HPDE6-E6E7 (cell line): ENCODE results near the gene TRABD2B.
"Not testable (repeated sequence)": the region's sequence is repeated elsewhere in the genome, so short reads cannot be mapped to it uniquely, and the experiment has no call there.

Experiments
- DNase-seq: peaks from one replicate; pipeline ENCODE4 v3.0.0; 2011; ENCODE audit warnings: missing footprints; ENCODE audit errors: extremely low spot score

The TRABD2B gene

DNA sequence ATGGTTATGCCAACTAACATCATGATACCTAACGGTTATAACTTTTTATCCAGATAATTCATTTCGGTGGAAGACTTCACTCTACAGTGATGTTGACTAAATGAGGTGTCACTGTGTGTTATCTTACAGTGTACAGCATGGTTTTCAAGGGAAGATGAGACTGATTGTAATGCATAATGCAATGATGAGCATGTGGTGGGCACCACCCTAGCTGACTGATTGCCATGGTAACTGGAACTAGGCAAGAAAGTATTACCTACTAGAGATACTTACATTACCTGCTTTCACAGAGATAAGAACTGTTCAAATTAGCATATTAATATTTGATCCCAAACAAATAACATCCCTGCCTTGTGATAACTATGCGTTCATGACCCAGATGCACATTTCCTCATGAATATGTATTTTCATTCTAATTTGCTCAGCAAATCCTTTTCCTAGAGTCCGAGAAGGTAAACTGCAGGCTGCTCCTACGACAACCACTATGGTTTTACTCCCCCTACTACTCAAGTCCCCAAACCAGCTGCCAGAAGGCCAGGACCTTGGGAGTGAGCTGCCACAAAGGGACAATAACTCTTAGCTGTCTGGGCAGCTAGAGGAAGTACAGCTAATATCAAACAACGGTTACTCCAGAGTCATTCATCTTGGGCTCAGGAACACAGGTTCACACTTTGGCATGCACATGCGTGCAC lies 29.2 kb downstream of the TRABD2B start:
- no peak for DNase-seq

DNA sequence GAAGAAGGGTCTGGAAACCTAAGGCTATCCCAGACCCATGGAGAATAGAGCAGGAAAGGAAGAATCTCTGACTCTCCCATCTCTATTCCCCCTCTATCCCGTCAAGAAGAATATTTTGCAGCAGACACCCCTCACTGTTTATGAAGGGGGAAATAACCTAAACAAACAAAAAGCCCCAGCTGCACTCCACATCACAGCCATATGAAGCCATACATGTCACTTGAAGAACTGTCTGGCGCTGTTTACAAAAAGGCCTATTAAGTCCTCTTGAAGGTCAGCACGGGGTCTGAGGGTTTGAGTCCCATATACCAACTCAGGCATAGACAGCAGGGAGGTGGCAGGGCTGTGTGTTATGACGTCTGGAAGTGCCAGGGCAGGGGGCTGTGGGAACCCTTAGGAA lies 31.4 kb downstream of the TRABD2B start:
- DNase-seq: no peak

DNA sequence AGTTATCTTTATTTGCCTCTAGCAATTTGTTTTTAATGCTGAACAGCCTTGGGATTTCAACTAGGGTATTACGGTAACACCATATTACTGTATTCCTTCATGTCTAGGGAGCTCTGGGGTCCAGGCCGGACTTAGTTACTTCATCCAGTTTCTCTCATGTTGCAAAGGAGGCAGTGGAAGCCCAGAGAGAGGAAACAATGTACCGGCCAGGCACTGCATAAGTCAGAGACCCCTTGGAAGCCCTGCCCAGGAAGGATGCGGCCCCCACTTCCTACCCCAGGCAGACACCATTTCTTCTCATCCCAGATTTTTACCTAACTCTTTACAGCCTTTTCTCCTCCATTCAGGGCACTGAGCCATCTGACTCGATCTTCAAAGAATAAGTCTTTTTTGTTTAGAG lies 32.5 kb downstream of the TRABD2B start:
- no peak for DNase-seq

DNA sequence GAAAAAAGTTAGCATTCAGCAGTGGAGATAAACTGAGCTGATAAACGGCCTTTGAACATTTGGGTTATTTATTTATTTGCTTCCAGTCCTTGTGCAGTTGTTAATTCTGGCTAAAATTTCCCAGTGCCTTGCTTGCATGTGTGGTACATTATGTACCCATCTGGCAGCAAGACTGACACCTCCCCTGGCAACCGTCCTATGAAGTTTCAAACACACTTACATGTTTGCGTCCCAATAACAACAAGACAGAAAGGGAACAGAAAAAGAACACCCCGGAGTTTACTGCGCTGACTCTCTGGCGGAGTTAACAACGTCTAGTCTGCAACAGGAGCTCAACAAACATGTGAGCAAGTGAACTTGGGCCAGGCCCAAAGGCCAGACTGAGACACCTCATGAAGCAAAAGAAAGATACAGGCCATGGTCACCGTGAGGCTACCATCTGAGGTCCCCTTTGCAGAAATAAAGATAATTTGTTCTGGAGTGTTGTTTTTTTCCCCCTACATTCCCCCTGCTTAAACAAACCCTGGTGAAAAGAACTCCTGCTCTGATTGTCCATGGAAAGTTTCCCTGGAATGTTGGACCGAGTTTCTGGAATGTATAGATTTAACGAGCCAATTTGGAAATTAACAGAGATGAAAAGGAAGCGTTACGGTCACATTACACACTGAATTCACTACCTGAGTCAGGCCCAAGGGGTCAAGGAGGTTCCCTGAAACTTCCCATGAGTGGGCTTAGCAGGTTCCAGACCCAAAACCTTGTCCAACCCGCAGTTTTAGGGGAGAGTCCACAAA lies 33.4 kb downstream of the TRABD2B start:
- DNase-seq: no peak

DNA sequence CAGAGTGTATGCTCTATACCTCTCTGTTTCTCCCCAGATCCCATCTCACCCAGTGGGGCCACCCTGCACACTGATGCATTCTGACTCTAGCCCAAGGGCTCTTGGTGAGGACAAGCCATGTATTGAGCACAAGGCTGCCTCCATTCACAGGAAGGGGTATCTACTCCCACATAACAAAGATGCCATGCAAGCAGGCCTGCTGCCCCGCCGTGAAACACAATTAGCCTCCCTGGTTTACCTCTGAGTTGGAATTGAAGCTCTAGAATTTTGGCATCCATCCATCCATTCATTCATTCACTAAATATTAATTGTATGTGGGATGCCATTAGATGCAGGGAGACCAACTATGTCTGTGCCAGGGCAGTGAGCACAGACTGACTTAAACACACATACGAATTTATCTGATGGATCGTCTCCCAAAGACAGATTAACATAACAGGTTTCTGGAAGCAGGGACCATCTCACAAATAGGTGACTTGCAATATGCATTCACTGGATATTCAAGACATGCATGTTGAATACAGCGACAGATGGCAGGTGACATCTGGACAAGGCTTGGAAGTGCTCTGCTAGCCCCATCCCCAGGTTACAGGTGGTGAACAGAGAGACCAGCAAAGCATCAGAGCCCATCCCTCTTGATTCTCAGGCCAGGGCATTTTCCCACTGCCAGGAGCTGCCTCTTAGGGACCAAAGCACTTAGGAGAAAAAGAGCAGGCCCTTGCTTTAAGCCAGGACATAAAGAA lies 34.3 kb downstream of the TRABD2B start:
- DNase-seq: no peak

DNA sequence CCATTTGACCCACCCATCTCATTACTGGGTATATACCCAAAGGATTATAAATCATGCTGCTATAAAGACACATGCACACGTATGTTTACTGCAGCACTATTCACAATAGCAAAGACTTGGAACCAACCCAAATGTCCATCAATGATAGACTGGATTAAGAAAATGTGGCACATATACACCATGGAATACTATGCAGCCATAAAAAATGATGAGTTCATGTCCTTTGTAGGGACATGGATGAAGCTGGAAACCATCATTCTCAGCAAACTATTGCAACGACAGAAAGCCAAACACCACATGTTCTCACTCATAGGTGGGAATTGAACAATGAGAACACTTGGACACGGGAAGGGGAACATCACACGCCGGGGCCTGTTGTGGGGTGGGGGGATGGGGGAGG lies 35.4 kb downstream of the TRABD2B start:
- not testable (repeated sequence) for DNase-seq

DNA sequence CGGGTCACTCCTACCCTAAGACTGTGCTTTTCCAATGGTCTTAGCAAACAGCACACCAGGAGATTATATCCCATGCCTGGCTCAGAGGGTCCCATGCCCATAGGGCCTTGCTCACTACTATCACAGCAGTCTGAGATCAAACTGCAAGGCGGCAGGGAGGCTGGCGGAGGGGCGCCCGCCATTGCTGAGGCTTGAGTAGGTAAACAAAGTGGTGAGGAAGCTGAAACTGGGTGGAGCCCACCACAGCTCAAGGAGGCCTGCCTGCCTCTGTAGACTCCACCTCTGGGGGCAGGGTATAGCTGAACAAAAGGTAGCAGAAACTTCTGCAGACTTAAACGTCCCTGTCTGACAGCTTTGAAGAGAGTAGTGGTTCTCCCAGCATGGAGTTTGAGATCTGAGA lies 40.7 kb downstream of the TRABD2B start:
- not testable (repeated sequence) for DNase-seq

DNA sequence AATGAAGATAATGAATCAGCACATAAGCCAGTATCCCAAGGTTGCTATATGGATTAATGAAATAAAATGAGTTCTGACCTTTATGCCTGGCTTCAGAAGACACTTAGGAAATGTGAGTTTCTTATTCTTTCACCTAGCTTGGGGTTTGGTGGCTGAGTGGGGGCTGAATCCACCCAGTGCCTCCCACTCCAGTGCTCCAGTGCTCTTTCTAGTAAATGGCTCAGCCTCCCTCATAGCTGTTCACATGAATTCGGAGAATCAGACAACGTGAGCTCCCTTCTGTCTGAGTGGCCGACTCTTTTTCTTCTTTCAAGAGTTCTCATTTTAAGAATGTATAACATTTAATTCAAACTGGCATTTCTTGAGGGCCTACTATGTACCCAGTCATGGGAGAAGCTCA lies 43.5 kb downstream of the TRABD2B start:
- DNase-seq: no peak

DNA sequence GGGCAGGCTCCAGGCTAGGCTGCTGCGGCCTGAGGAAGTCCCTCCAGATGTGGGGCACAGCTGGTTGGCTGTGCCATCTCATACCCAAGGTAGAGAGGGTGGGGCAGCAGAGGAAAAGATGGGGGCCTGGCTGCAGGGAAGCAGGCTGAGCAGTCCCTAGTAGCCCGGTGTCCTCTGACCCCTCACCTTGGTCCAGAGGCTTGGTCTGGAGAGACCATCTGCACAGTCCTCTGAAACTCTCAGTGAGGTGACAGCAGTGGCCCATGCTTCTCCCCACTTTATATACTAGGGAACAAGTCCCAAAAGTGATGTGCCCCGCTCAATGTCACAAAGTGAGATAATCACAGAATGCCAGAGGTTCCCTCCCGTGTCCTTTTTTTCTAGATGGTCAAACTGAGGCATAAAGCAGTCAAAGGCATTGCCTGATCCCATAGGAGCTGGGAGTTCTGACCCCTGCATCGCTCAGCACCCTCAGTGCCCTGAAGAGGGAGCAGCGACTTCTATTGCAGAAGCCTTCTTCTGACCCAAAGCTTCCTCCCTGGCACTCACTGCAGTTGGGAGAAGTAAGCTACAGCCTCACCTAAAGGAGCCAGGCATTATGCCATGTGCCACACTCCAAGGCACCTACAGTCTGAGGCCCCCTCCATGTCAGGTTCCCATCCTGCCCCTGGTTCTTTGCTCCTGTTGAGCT lies 45.5 kb downstream of the TRABD2B start:
- DNase-seq: no peak

DNA sequence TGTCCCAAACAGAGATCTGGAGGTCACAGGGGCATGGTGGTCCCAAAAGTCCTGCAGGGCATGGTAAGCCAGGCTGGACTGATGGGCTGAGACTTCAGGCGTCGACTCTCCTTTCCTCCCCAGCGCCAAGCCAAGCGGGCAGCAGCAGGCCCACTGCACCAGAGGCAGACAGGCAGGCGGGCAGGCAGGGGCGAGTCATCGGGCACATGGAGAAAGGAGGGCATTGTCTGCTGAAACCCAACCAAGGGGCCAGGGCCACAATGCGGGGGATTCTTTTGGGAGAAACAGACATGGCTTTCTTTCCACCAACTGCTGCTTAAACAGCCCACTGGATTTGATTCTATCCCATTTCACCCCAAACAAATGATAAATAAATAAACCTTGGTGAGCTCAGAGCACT lies 46.2 kb downstream of the TRABD2B start:
- no peak for DNase-seq

DNA sequence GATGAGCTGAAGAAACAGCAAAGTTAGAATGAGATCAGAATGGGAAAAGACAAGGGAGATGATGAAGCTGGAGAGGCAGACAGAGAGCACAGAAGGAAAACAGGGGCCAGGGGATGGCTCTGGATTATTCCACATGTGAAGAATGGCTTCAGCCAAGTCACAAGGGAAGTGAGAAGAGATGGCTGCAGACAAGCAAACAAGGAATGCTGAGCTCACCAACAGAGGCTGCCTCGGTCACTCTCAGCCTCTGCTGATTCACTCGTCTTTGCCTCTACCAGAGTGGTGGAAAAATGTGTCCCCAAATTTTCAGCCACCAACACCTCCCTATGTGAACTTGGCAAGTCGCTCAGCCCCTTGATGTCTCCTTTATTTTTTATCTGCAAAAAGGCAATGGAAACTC lies 46.7 kb downstream of the TRABD2B start:
- no peak for DNase-seq

DNA sequence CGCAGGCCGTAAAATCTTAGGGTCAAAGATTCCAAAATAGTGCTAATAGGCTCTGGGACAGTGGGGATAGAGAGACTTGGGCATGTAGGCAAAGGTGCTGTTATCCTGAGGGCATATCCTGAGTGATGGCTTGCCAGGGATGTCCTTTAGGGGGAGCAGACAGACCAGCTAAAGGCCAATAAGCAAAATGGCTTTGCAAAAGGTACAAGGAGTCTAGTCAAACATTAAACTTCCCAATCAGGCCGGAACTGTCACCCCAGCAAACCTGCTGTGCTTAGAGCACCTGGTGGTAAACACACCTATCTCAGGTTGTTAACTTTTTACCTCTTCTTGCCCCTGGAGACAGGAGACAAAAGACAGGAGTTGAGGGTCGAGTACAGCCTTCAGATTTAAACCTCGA lies 49.1 kb downstream of the TRABD2B start:
- no peak for DNase-seq

DNA sequence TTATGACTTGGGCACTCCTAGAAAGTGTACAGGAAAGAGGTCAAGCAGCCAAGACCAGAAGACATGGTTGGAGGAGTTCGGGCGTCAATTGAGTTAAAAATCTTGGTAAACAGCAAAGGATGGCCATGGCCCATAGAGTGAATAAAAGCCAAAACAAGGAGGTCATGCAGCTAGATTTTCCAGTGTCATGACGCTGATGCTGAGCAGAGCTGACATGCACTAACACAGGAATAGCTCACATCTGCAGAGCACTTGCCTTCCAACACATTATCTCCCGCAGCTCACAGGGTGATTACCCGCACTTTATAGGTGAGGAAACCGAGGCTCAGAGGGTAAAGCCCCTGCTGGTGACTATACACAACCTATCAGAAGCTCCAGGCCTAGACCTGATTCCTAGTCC lies 49.7 kb downstream of the TRABD2B start:
- DNase-seq: no peak

DNA sequence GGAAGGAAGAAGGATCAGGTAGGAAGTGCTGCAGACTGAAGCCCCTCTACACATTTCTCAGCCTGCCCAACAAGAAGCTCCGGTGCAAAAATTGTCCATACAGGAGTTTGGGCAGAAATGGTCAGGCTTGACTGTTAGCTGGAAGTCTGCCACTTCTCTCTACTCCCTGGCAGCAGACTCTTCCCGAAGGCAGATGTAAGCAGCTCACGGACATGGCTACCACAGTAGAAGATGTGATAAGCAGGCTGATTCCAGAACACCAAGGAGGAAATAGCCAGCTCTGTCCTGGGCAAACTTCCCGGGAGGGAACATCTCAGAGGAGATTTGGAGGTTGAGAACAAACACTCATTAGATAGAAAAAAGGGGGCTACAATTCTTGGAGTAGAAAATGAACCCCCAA lies 52.6 kb downstream of the TRABD2B start:
- DNase-seq: no peak

DNA sequence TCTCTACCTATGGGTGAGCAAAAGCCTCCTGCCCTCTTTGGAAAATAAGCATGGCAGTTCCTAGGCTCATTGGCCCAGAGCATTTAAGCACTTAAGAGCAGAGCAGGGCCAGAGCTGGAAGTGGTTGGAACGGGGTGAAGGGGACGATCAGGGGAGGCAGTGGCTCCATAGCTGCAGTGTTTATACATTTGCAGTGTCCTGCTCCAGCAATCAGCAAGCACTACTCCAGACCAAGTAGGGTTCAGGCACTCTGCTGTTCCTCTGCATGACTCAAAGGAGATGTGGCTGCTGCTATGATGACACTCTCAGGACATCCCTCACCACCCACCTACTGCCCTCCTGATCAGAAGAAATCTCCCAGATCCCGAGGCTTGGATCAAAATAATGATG lies 55.0 kb downstream of the TRABD2B start:
- DNase-seq: no peak

DNA sequence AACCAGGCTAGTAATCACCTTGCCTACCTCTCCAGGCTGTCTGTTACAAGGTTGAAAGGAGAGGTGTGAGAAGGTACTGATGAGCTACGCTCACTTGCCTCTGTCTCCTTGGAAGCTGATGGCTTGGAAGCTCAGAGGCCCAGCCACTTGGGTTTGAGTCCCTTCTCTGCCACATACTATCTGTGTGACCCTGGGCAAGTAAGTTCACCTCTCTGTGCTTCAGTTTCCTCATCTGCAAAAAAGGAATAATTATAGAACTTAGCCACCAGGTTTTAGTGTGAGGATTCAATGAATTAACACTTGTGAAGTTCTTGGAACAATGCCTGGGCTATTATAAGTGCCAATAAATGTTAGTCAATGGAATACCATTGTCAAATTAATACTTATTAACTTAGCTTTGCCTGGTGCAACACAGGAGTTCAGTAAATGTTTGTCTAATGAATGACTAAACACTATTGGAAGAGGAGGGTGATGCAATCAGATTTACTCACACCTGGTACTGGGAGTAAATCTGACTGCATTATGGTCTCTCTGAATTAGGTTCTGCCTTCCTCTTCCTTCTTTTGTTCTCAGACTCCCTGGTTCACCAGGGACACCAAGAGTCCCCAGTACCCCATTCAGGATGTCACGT lies 55.5 kb downstream of the TRABD2B start:
- DNase-seq: peak; percentile 5

DNA sequence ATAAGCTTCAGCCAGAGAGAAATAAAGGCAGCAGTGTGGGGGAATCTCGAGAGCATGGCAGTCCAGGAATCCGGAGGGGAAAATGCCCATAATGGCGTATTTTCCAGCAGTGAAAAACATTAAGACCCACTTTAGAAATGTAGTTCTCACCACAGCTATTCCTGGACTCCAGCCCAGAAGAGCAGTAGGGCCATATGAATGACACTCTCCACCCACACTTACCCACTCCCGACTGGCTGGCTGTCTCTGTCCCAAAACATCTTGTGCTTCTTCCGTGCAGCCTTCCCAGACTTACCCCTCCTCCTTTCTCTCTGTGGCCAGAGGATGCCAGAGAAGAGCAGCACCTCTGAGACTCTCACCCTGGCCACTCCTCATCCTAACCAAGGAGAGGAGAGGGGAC lies 56.4 kb downstream of the TRABD2B start:
- no peak for DNase-seq

DNA sequence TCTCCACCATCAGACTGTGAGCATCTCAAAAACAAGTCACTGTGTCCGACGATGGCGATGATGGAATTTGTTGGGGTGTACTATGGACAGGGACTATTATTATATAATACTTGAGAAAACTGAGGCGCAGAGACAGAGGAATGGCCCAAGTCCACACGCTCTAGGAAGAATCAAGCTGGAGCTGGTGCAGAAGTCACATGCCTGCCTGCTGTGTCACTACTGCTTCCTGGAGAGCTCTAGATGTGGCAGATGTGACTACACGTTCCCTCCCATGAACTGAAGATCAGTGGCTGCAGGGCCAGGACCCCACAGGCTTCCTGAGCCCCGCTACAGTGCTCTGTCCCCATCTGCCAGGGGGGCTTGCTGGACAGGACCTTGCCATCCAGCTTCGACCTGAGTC lies 56.9 kb downstream of the TRABD2B start:
- no peak for DNase-seq

DNA sequence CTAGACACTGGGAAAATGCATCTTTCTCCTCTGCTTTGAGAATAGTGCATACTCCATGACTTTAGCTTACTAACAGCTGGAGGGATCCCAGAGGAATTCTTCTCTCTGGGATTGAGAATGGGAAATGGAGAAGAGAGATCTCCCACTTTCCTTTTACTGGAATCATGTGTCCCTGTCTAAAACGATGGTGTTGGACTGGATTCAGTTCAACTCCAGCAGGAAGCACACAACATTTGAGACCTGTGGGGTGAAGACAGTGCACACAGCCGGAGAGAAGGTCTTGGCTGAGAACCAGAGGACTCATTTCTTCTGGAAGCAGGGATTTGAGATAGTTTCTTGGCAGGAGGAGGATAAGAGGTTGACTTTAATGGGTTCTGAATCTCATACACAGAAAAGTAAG lies 58.7 kb downstream of the TRABD2B start:
- DNase-seq: no peak

DNA sequence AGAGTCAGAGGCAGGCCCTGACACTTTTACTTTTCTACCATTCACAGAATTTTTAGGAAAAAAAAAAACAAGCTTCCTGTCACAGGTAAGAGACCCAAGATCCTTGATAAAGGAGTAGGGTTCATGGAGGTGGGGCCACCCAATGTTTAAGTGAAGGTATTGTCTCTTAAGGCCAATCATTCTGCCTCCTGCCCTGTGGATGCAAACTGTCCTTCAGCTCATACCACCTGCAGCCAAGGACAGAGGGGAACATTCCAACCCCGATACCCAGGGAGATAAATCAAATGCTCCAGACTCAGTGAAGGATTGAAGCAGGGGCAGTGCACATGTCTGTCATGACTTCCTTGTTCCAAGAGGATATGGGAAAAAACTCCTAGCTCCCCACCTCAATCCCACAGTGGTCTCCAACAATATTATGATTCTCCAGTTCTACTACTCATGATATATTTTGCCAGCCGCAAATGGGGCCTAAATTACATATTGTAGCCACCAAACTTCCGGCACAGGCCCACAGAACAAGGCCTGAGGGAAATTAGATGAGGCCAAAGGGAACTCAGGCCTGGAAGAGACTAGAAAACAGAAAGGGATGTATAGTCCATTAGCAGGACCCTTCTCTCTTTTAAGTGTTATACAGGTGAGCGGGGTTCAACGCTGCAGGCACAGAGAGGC lies 59.5 kb downstream of the TRABD2B start:
- DNase-seq: no peak

DNA sequence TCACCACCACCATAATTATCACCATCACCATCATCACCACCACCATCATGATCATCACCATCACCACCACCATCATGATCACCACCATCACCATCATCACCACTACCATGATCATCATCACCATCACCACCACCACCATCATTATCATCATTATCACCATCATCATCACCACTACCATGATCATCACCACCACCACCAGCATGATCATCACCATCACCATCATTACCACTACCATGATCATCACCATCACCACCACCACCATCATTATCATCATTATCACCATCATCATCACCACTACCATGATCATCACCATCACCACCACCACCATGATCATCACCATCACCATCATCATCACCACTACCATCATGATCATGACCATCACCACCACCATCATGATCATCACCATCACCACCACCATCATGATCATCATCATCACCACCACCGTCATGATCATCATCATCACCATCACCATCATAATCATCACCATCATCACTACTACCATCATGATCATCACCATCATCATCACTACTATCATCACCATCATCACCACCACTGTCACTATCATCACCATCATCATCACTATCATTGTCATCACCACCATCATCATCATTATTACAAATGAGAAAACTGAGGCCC lies 60.2 kb downstream of the TRABD2B start:
- DNase-seq: no peak
